ENCODE data around the gene PKP1.

PKP1 gene

DNA sequence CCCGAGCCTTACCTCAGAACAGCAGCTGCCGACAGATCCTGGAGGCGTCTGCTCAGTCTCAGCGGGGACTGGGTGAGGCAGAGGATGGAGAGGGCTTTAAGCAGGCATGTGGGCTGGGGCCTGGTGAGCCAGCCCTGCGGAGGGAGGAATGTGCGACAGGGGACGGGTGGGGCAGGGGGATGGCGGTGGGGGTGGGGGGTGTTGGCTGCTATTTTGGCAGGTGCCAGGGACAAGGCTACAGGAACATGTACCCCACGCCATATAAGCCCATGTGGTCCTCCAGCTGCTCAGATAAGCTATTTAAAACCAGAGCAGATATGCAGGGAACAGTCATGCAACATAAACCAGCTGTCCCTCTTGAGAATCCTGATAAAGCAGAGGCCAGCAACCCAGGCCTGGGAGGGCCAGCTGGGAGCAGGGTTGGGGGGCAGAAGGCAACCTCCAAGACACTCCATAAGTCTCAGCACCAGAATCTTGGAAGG, 94.3 kb downstream of the PKP1 start, which contains the start of gene TNNT2:
TNNT2 (minus strand) TSS at position 70 of the 482 bp plus-strand sequence. CDS start 4,426 bp downstream, outside the sequence.
- DNase-seq (ENCODE audit: low spot score), result no peak
- TF ChIP-seq CTCF (IDR thresholded peaks at IDR 0.05; ENCODE audit: borderline replicate concordance, control extremely low read depth, extremely low read depth, insufficient read depth, missing control alignments), result no peak
- in situ Hi-C loops (cut with MboI; ENCODE audit: low sequenced_read_pairs, unreplicated experiment), result no loop called here

GRCh38 chr1:201378804-201379203, 95.5 kb downstream of the PKP1 start:
- in situ Hi-C loops (cut with MboI; ENCODE audit: low sequenced_read_pairs, unreplicated experiment), result no loop called here
- no peak for TF ChIP-seq CTCF (IDR thresholded peaks at IDR 0.05; ENCODE audit: borderline replicate concordance, control extremely low read depth, extremely low read depth, insufficient read depth, missing control alignments)
- no peak for DNase-seq (ENCODE audit: low spot score)

GRCh38 chr1:201379733-201380242, 96.5 kb downstream of the PKP1 start:
- TF ChIP-seq CTCF (IDR thresholded peaks at IDR 0.05; ENCODE audit: borderline replicate concordance, control extremely low read depth, extremely low read depth, insufficient read depth, missing control alignments), result no peak
- in situ Hi-C loops (cut with MboI; ENCODE audit: low sequenced_read_pairs, unreplicated experiment), result no loop called here
- no peak for DNase-seq (ENCODE audit: low spot score)

DNA sequence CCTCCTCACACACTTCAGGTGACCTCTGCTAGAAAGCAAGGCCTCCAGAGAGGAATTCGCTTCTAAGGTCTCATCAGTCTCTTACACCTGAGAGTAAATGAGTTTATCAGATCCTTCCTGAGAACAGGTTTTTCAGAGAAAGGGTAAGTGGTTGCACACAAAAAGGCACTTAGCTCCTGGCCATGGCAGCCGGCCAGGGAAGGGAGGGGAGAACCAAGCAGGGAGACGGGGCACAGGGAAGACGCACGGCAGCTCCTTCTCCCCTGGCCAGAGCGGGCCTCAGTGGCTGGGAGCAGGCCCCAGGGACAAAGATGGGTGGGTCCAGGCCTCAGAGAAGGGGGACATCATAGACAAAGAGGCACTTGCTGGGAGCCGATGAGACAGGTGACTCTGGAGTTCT, 97.8 kb downstream of the PKP1 start:
- TF ChIP-seq CTCF (IDR thresholded peaks at IDR 0.05; ENCODE audit: borderline replicate concordance, control extremely low read depth, extremely low read depth, insufficient read depth, missing control alignments), result no peak
- in situ Hi-C loops (cut with MboI; ENCODE audit: low sequenced_read_pairs, unreplicated experiment), result no loop called here
- no peak for DNase-seq (ENCODE audit: low spot score)

Data from GM13976 (cell line).